DOHH2 (cell line): ENCODE measurements around the gene E2F3.

ENCODE experiments used
- EZH2phosphoT487 ChIP-seq: fragments of 200-600 bp; sonication (generic); IDR thresholded peaks from 2 replicates; pipeline ENCODE4 v1.6.1; 2017; ENCODE audit warnings: borderline replicate concordance, mild to moderate bottlenecking, antibody characterized with exemption, low read length, moderate library complexity, mixed read lengths
- TF ChIP-seq, protein P1 (sequence below): fragments of 200-600 bp; sonication (generic); IDR thresholded peaks from one replicate; pipeline ENCODE4 v1.5.1; 2014; ENCODE audit warnings: antibody characterized with exemption, mild to moderate bottlenecking, low read depth, low read length; ENCODE audit not compliant: poor library complexity, severe bottlenecking

DNA sequence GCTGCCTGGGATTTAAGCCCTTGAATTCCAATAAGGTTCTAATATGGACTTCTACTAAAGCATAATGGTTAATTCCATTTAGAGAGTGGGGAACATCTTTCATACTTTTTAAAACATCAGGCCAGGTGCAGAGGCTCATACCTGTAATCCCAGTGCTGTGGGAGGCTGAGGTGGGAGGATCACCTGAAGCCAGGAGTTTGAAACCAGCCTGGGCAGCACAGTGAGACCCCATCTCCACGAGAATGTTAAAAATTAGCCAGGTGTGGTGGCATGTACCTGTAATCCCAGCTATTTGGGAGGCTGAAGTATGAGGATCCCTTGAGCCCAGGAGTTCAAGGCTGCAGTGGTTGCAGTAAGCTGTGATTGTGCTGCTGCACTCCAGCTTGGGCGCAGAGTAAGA lies 35.0 kb downstream of the E2F3 start:
- TF ChIP-seq, protein P1, sequence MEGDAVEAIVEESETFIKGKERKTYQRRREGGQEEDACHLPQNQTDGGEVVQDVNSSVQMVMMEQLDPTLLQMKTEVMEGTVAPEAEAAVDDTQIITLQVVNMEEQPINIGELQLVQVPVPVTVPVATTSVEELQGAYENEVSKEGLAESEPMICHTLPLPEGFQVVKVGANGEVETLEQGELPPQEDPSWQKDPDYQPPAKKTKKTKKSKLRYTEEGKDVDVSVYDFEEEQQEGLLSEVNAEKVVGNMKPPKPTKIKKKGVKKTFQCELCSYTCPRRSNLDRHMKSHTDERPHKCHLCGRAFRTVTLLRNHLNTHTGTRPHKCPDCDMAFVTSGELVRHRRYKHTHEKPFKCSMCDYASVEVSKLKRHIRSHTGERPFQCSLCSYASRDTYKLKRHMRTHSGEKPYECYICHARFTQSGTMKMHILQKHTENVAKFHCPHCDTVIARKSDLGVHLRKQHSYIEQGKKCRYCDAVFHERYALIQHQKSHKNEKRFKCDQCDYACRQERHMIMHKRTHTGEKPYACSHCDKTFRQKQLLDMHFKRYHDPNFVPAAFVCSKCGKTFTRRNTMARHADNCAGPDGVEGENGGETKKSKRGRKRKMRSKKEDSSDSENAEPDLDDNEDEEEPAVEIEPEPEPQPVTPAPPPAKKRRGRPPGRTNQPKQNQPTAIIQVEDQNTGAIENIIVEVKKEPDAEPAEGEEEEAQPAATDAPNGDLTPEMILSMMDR = no peak
- no peak for TF ChIP-seq EZH2phosphoT487
